Subcutaneous adipose tissue (tissue), 4 donors: ENCODE data around the gene ZBTB22. TPM values are rescaled to one million over a fixed set of nuclear protein-coding genes. Genes with fewer than 3 reads are reported as not detected.

Experiments used
- total RNA-seq, 4 donors: library from RNA; depleted of rRNA; stranded (reverse); fragments of >200 nt; gene quantifications; one replicate each; pipeline ENCODE4 v1.1.0, GENCODE V29; 2016
- TF ChIP-seq, protein P1 (sequence below): fragments of 450-650 bp; IDR thresholded peaks from one replicate; pipeline ENCODE4 v1.5.1; 2016; ENCODE audit warnings: low read depth, mild to moderate bottlenecking, control low read depth, antibody characterized with exemption, moderate library complexity

Gene ZBTB22, protein sequence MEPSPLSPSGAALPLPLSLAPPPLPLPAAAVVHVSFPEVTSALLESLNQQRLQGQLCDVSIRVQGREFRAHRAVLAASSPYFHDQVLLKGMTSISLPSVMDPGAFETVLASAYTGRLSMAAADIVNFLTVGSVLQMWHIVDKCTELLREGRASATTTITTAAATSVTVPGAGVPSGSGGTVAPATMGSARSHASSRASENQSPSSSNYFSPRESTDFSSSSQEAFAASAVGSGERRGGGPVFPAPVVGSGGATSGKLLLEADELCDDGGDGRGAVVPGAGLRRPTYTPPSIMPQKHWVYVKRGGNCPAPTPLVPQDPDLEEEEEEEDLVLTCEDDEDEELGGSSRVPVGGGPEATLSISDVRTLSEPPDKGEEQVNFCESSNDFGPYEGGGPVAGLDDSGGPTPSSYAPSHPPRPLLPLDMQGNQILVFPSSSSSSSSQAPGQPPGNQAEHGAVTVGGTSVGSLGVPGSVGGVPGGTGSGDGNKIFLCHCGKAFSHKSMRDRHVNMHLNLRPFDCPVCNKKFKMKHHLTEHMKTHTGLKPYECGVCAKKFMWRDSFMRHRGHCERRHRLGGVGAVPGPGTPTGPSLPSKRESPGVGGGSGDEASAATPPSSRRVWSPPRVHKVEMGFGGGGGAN
- total RNA-seq, result 10 to 100 TPM in 2 of 4 donors, 1 to 10 TPM in 2; 5.9 to 16.8 (median 9.0) TPM

DNA sequence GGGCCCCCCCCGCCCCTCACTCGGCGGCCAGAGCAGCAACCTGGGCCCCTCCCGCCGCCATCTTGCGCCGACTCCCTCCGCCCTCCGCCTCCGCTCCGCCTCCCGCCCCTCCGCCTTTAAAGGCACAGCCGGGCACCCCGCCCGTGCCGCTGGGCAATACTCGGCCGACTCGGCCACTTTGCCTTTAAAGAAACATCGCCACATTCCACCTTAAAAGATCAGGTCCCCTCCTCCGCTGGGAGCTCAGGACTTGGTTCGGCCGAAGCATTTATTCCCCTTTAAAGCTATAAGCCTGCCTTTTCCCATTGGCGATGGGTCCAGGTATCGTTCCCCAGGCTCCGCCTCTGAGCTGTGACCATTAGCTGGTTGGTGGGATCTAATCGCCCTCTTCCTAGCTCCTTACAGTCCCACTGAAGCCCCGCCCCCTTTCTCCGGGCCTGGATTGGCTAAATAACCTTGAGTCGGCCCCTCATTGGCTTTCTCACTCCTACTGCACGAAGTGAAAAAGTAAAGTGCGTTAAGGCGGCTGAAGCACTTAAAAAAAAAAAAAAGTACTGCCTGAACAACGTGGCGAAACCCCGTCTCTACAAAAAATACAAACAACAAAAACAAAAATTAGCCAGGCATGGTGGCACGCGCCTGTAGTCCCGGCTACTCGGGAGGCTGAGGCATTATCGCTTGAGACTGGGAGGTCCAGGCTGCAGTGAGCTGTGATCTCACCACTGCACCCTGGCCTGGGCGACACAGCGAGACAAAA is at the start of gene ZBTB22:
TSS of gene ZBTB22 (minus strand) at position 76 of the 757 bp plus-strand sequence. CDS start 828 bp downstream, outside the sequence.
- TF ChIP-seq, protein P1, sequence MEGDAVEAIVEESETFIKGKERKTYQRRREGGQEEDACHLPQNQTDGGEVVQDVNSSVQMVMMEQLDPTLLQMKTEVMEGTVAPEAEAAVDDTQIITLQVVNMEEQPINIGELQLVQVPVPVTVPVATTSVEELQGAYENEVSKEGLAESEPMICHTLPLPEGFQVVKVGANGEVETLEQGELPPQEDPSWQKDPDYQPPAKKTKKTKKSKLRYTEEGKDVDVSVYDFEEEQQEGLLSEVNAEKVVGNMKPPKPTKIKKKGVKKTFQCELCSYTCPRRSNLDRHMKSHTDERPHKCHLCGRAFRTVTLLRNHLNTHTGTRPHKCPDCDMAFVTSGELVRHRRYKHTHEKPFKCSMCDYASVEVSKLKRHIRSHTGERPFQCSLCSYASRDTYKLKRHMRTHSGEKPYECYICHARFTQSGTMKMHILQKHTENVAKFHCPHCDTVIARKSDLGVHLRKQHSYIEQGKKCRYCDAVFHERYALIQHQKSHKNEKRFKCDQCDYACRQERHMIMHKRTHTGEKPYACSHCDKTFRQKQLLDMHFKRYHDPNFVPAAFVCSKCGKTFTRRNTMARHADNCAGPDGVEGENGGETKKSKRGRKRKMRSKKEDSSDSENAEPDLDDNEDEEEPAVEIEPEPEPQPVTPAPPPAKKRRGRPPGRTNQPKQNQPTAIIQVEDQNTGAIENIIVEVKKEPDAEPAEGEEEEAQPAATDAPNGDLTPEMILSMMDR, result no peak

DNA sequence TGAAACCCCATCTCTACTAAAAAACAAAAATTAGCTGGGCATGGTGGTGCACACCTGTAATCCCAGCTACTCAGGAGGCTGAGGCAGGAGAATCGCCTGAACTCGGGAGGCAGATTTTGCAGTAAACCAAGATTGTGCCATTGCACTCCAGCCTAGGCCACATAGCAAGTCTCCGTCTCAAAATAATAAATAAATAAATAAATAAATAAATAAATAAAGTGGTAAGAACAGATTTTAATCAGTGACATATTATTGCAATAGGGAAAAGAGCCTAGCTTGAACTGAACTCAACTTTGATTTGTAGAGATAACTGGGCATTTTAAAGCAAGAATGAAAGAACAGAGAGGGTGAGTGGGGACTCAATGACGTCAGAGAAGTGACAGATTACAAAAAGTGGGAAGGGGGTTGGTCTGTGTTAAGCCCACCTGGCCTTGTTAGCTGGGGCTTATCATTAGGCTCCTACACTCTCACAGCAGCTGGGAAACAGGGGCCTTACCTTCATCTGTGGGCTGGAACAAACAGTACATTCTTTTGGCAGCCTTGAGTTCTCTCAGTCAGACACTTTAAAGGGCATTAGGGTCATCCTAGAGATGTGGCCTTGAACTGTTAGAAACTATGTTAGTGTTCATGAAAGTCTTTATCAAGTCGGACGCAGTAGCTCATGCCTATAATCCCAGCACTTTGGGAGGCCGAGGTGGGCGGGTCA is 49.6 kb upstream of the ZBTB22 start:
- TF ChIP-seq, protein P1, result no peak

DNA sequence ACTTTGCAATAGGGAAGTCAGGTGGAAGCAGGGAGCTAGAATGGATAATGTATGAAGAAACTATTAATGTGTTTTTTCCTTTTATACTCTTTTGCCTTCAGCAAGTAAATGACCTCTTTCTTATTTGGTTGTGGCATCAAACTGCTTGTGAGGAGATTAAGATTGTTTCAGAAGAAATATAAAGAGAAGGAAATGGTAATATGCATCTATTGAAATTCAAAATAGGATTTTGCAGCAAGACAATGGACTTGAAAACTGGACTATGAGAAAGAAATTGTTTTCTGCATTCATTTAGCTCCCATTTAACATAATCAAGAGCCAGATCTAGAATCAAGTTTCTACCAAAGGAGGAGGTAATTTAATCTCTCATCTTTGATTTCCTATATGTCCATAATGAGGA is 41.8 kb upstream of the ZBTB22 start:
- TF ChIP-seq, protein P1, result no peak

DNA sequence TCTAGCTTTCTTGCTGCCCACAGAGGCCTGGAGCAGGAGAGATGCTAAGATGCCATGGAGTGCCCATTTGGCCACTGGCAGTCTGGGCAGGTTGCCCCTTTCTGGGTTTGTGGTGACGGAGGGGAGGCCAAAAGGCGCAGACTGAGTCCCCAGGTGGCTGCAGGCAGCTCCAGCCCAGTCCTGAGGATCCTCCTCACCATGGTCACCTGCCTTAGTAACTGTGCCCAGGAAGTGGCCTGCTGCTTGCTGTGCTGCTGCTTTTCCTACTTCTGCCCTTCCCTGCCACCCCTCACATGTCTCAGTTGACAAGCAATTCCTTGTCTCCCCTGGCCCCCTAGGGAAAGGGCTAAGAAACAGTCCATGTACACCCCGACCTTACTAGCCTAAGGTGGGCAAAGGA is 38.8 kb upstream of the ZBTB22 start:
- TF ChIP-seq, protein P1, result no peak

DNA sequence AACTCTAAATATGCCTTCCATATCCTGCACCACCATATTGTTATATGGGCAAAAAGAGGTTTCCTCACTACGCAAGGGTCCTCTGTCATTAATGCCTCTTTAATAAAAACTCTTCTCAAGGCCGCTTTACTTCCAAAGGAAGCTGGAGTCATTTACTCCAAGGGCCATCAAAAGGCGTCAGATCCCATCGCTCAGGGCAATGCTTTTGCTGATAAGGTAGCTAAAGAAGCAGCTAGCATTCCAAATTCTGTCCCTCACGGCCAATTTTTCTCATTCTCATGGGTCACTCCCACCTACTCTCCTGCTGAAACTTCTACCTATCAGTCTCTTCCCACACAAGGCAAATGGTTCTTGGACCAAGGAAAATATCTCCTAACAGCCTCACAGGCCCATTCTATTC is 30.3 kb upstream of the ZBTB22 start:
- TF ChIP-seq, protein P1, result no peak

DNA sequence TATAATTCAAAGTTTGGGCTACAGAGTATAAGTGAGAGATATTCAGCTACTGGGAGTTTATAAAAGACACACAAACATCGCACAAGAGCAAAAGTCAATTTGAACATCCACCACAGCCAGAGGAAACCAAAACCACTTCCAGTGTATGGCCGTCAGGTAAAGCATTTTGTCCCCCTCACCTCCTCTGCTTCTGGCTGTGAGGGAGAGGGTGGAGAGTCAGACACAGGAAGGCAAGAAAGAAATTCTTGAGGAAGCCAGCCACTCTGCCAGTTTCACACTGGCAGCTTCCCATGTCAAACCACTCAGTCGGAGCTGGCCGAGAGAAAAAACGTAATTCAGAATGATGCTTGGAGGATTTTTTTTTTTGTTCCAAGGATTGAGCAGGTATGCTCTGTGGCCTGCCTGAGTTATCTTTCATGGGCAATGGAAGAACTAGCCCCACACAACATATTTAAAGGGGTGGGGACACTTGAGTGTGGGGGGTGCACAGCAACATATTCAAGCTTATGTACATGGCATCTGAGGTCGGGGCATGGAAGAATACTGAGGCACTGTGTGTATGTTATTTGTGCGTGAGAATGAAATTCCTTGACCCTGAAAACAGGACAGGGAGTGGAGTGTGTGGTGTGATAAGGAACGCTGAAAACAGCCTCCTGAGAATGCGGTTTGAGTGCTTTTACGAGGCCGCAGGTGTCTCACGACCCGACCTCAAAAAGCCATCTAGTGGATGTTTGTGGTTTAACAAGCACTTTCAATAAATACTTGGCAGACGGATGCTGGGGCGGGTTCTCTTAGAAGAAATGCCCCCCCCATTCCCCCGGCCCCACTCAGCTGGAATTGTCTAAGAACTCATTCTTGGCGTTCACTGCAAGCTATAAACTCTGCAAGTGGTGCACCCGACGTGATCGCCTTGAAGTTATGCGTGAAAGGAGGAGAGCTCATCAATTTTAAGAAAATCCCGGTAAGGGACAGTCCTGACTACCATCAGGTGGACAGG is 27.5 kb upstream of the ZBTB22 start:
- TF ChIP-seq, protein P1, result no peak
